Neural crest cell (in vitro differentiated cells): Measurements from ENCODE around the gene TRPM1. TPM values are rescaled to one million over a fixed set of nuclear protein-coding genes. Genes with fewer than 3 reads are reported as not detected.
"Not testable (repeated sequence)": the region's sequence is repeated elsewhere in the genome, so short reads cannot be mapped to it uniquely, and the experiment has no call there.

ENCODE experiments used
- DNase-seq: peaks from one replicate; pipeline ENCODE4 v3.0.0; 2021; ENCODE audit warnings: low read depth, mixed read lengths, low spot score
- H3K27ac Mint-ChIP-seq: one replicate; pipeline ENCODE4 v1.8.0; 2021; ENCODE audit warnings: mild to moderate bottlenecking, mixed read lengths; ENCODE audit not compliant: unreplicated experiment
- H3K27me3 Mint-ChIP-seq: 2 replicates; pipeline ENCODE4 v1.8.0; 2021; ENCODE audit warnings: low read depth, mild to moderate bottlenecking, mixed read lengths
- H3K36me3 Mint-ChIP-seq: 2 replicates; pipeline ENCODE4 v1.8.0; 2021; ENCODE audit warnings: low read depth, mild to moderate bottlenecking, mixed read lengths
- H3K4me1 Mint-ChIP-seq: 2 replicates; pipeline ENCODE4 v1.8.0; 2021; ENCODE audit warnings: mixed read lengths
- H3K4me3 Mint-ChIP-seq: one replicate; pipeline ENCODE4 v1.8.0; 2021; ENCODE audit warnings: mild to moderate bottlenecking, mixed read lengths
- H3K9me3 Mint-ChIP-seq: 2 replicates; pipeline ENCODE4 v1.8.0; 2021; ENCODE audit warnings: mixed read lengths
- total RNA-seq: library from RNA; stranded (reverse); gene quantifications from 2 replicates; pipeline ENCODE4 v1.2.1, GENCODE V29; 2021
- TF ChIP-seq, protein P1 (sequence below): fragments of 200-600 bp; sonication (generic); conservative IDR thresholded peaks from 2 replicates; pipeline ENCODE4 v1.5.0; 2021; ENCODE audit warnings: antibody characterized with exemption, mild to moderate bottlenecking

The TRPM1 gene
- total RNA-seq, 1 donor from 2014 or later: not detected

- H3K4me3 Mint-ChIP-seq: no peak overlapping the region
- no peaks in the 10 kb centered on the region for H3K27me3 Mint-ChIP-seq
- no peaks in the 10 kb centered on the region for H3K36me3 Mint-ChIP-seq
Observed at GRCh38 chr15:31096563-31096962, 5.0 kb downstream of the TRPM1 start.

GRCh38 chr15:31091481-31091880, 10.0 kb downstream of the TRPM1 start:
- H3K4me3 Mint-ChIP-seq: no peak overlapping the region
- peaks cover 2% of the 10 kb centered on the region for H3K36me3 Mint-ChIP-seq
- no peak overlapping the region for H3K27ac Mint-ChIP-seq
- no peak for DNase-seq
- peaks cover 7% of the 10 kb centered on the region for H3K9me3 Mint-ChIP-seq
- no peaks in the 10 kb centered on the region for H3K27me3 Mint-ChIP-seq
- no peaks in the 10 kb centered on the region for H3K4me1 Mint-ChIP-seq
- TF ChIP-seq, protein P1, sequence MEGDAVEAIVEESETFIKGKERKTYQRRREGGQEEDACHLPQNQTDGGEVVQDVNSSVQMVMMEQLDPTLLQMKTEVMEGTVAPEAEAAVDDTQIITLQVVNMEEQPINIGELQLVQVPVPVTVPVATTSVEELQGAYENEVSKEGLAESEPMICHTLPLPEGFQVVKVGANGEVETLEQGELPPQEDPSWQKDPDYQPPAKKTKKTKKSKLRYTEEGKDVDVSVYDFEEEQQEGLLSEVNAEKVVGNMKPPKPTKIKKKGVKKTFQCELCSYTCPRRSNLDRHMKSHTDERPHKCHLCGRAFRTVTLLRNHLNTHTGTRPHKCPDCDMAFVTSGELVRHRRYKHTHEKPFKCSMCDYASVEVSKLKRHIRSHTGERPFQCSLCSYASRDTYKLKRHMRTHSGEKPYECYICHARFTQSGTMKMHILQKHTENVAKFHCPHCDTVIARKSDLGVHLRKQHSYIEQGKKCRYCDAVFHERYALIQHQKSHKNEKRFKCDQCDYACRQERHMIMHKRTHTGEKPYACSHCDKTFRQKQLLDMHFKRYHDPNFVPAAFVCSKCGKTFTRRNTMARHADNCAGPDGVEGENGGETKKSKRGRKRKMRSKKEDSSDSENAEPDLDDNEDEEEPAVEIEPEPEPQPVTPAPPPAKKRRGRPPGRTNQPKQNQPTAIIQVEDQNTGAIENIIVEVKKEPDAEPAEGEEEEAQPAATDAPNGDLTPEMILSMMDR: no peak

More at GRCh38 chr15:31096563-31096962, 5.0 kb downstream of the TRPM1 start:
- Mint-ChIP-seq H3K9me3 (no peaks in the 10 kb centered on the region), H3K27ac (no peak overlapping the region), H3K4me1 (peaks cover 4% of the 10 kb centered on the region)
- TF ChIP-seq, protein P1: no peak
- DNase-seq: no peak

- no peak for DNase-seq
- Mint-ChIP-seq H3K9me3 (peaks cover 7% of the 10 kb centered on the region), H3K4me1 (no peaks in the 10 kb centered on the region), H3K36me3 (peaks cover 2% of the 10 kb centered on the region), H3K4me3 (no peak overlapping the region), H3K27me3 (no peaks in the 10 kb centered on the region), H3K27ac (no peak overlapping the region)
- TF ChIP-seq, protein P1: no peak
Observed at GRCh38 chr15:31090766-31091165, 10.8 kb downstream of the TRPM1 start.

- Mint-ChIP-seq H3K27me3 (no peaks in the 10 kb centered on the region), H3K36me3 (peaks cover 2% of the 10 kb centered on the region), H3K27ac (no peak overlapping the region), H3K9me3 (peaks cover 7% of the 10 kb centered on the region), H3K4me1 (no peaks in the 10 kb centered on the region), H3K4me3 (no peak overlapping the region)
- TF ChIP-seq, protein P1: no peak
- DNase-seq: no peak
Observed at GRCh38 chr15:31089368-31090047, 12.0 kb downstream of the TRPM1 start.

DNA sequence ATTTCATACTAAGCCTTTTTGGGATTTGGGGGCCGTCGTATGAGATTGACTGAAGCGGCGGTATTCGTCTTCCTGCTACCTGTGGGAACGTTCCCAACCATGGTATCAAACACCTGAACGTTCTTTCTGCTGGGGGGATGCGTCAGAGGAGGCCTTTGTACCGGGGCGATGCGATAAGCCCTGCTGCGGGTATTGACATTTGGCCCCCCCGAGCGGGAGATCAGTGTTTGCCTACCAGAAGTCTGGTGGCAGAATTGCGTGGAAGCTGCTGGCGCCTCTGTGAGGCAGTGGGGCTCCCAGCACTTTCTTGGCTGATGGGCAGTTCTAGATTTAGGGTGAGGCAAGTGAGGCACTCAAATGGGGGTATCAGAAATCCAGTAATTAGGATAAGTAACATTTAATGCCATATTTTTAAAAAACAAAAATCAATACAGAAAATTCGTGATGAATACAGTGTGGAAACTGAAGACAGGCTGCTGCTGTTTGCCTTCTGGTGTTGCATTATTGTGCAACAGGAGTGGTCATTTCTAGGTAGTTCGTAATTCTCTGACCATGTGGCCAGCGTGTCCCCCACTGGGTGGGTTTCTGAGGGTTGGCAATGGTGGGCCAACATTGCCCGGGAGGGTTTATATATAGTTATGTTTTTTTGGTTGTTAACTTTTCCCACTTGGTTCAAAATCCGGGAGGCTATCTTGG, 12.7 kb downstream of the TRPM1 start:
- H3K27ac Mint-ChIP-seq: no peak overlapping the region
- no peak for DNase-seq
- no peaks in the 10 kb centered on the region for H3K4me1 Mint-ChIP-seq
- TF ChIP-seq, protein P1: no peak
- no peak overlapping the region for H3K4me3 Mint-ChIP-seq
- peaks cover 2% of the 10 kb centered on the region for H3K36me3 Mint-ChIP-seq
- H3K9me3 Mint-ChIP-seq: peaks cover 7% of the 10 kb centered on the region
- no peaks in the 10 kb centered on the region for H3K27me3 Mint-ChIP-seq

- not testable (repeated sequence) for H3K36me3 Mint-ChIP-seq, DNase-seq, H3K27ac Mint-ChIP-seq, H3K27me3 Mint-ChIP-seq, H3K9me3 Mint-ChIP-seq, H3K4me1 Mint-ChIP-seq, H3K4me3 Mint-ChIP-seq
Observed at GRCh38 chr15:31088041-31088440, 13.5 kb downstream of the TRPM1 start.
